SKM-1 treated with dmso at 0.1 percent for 144 hours (cell line): ENCODE data around the gene ARL5C.
"Not testable (repeated sequence)": the region's sequence is repeated elsewhere in the genome, so short reads cannot be mapped to it uniquely, and the experiment has no call there.

ENCODE experiments used
- DNase-seq: peaks from one replicate; lab custom pipeline; 2025; ENCODE audit not compliant: unreplicated experiment; lab: John Stamatoyannopoulos, UW

The ARL5C gene

GRCh38 chr17:39141915-39142664 lies 23.9 kb downstream of the ARL5C start:
- no peak for DNase-seq

- no peak for DNase-seq
Measured at GRCh38 chr17:39141294-39141693, 24.7 kb downstream of the ARL5C start.

- DNase-seq = no peak
Measured at GRCh38 chr17:39139561-39139960, 26.4 kb downstream of the ARL5C start.

- DNase-seq = no peak
Measured at GRCh38 chr17:39139161-39139511, 26.8 kb downstream of the ARL5C start.

- no peak for DNase-seq
Measured at GRCh38 chr17:39138431-39139160, 27.4 kb downstream of the ARL5C start.

- no peak for DNase-seq
Measured at GRCh38 chr17:39134878-39135277, 31.1 kb downstream of the ARL5C start.

GRCh38 chr17:39132192-39132610 lies 33.8 kb downstream of the ARL5C start:
- DNase-seq = no peak

GRCh38 chr17:39131616-39132015 lies 34.3 kb downstream of the ARL5C start:
- DNase-seq = no peak

- DNase-seq = no peak
Measured at GRCh38 chr17:39130205-39130604, 35.8 kb downstream of the ARL5C start.

GRCh38 chr17:39129544-39129943 lies 36.4 kb downstream of the ARL5C start:
- DNase-seq = not testable (repeated sequence)

GRCh38 chr17:39126436-39126835 lies 39.5 kb downstream of the ARL5C start:
- no peak for DNase-seq

GRCh38 chr17:39125143-39125875 lies 40.7 kb downstream of the ARL5C start:
- DNase-seq = no peak

- DNase-seq = no peak
Measured at GRCh38 chr17:39123627-39124026, 42.3 kb downstream of the ARL5C start.

GRCh38 chr17:39122991-39123390 lies 43.0 kb downstream of the ARL5C start:
- DNase-seq = peak; percentile 11

- DNase-seq = not testable (repeated sequence)
Measured at GRCh38 chr17:39121919-39122318, 44.0 kb downstream of the ARL5C start.

- DNase-seq = peak; percentile 81
Measured at GRCh38 chr17:39118674-39119419, 47.1 kb downstream of the ARL5C start.

- no peak for DNase-seq
Measured at GRCh38 chr17:39116224-39116623, 49.7 kb downstream of the ARL5C start.

GRCh38 chr17:39115135-39115534 lies 50.8 kb downstream of the ARL5C start:
- no peak for DNase-seq

GRCh38 chr17:39114723-39115122 lies 51.2 kb downstream of the ARL5C start:
- DNase-seq = no peak

- DNase-seq = no peak
Measured at GRCh38 chr17:39113871-39114270, 52.1 kb downstream of the ARL5C start.
